Type B pancreatic cell (in vitro differentiated cells): Measurements from ENCODE around the gene KIDINS220. TPM values are rescaled to one million over a fixed set of nuclear protein-coding genes. Genes with fewer than 3 reads are reported as not detected.

Experiments
- DNase-seq: peaks from one replicate; pipeline ENCODE4 v3.0.0; 2021; ENCODE audit warnings: mixed read lengths; ENCODE audit not compliant: unreplicated experiment; ENCODE audit errors: extremely low spot score
- H3K27ac Mint-ChIP-seq: 2 replicates; pipeline ENCODE4 v1.8.0; 2021; ENCODE audit warnings: mild to moderate bottlenecking, mixed read lengths
- H3K27me3 Mint-ChIP-seq: 2 replicates; pipeline ENCODE4 v1.8.0; 2021; ENCODE audit warnings: mixed read lengths
- H3K36me3 Mint-ChIP-seq: 2 replicates; pipeline ENCODE4 v1.8.0; 2021; ENCODE audit warnings: mixed read lengths
- H3K4me1 Mint-ChIP-seq: one replicate; pipeline ENCODE4 v1.8.0; 2021; ENCODE audit warnings: mixed read lengths; ENCODE audit not compliant: unreplicated experiment
- H3K4me3 Mint-ChIP-seq: 2 replicates; pipeline ENCODE4 v1.8.0; 2021; ENCODE audit warnings: mild to moderate bottlenecking, mixed read lengths
- H3K9me3 Mint-ChIP-seq: 2 replicates; pipeline ENCODE4 v1.8.0; 2021; ENCODE audit warnings: mixed read lengths
- CTCF ChIP-seq: fragments of 200-600 bp; sonication (generic); conservative IDR thresholded peaks from 2 replicates; pipeline ENCODE4 v1.5.0; 2021; ENCODE audit warnings: antibody characterized with exemption, mild to moderate bottlenecking
- long read RNA-seq: library from polyadenylated mRNA; unstranded; transcript quantifications from one replicate; pipeline ENCODE4 v2.0.0, GENCODE V29; 2020
- total RNA-seq: library from RNA; stranded (reverse); gene quantifications from 2 replicates; pipeline ENCODE4 v1.2.1, GENCODE V29; 2021; ENCODE audit warnings: low replicate concordance

The KIDINS220 gene
- 63.2 and 73.1 TPM in 2 replicates for total RNA-seq
- long read RNA-seq, partial matches to known transcripts: 43 of 66 reads
- long read RNA-seq, other reads (novel, unspliced or antisense): 23 of 66 reads

- H3K27ac Mint-ChIP-seq: peak within 1 kb of the TSS; percentile 96
- peak within 1 kb of the TSS; percentile 100 for H3K4me3 Mint-ChIP-seq
- H3K27me3 Mint-ChIP-seq: no peaks in the 10 kb centered on the region
- H3K9me3 Mint-ChIP-seq: peaks cover 16% of the 10 kb centered on the region
- peaks cover 8% of the 10 kb centered on the region for H3K36me3 Mint-ChIP-seq
- peaks cover 34% of the 10 kb centered on the region for H3K4me1 Mint-ChIP-seq
- peak; percentile 90 for DNase-seq
- TF ChIP-seq CTCF: no peak
Measured at GRCh38 chr2:8836971-8837794, at the start of gene KIDINS220. Gene KIDINS220, minus strand, starts transcription at chr2:8837613. Its CDS starts 10,520 bp downstream, at chr2:8827093.

GRCh38 chr2:8886876-8887275, 49.5 kb upstream of the KIDINS220 start:
- H3K4me3 Mint-ChIP-seq: no peak overlapping the region
- H3K36me3 Mint-ChIP-seq: peaks cover 8% of the 10 kb centered on the region
- no peaks in the 10 kb centered on the region for H3K9me3 Mint-ChIP-seq
- peak overlapping the region; percentile 59 for H3K27ac Mint-ChIP-seq
- peaks cover 5% of the 10 kb centered on the region for H3K4me1 Mint-ChIP-seq
- DNase-seq: no peak
- no peaks in the 10 kb centered on the region for H3K27me3 Mint-ChIP-seq
- TF ChIP-seq CTCF: no peak

GRCh38 chr2:8886202-8886518, 48.7 kb upstream of the KIDINS220 start:
- no peak overlapping the region for H3K4me3 Mint-ChIP-seq
- TF ChIP-seq CTCF: no peak
- H3K27me3 Mint-ChIP-seq: no peaks in the 10 kb centered on the region
- H3K4me1 Mint-ChIP-seq: peaks cover 5% of the 10 kb centered on the region
- peak overlapping the region; percentile 59 for H3K27ac Mint-ChIP-seq
- DNase-seq: no peak
- peaks cover 12% of the 10 kb centered on the region for H3K36me3 Mint-ChIP-seq
- H3K9me3 Mint-ChIP-seq: no peaks in the 10 kb centered on the region

- Mint-ChIP-seq H3K4me3 (no peak overlapping the region), H3K27ac (no peak overlapping the region), H3K36me3 (peaks cover 18% of the 10 kb centered on the region), H3K27me3 (no peaks in the 10 kb centered on the region), H3K9me3 (no peaks in the 10 kb centered on the region), H3K4me1 (peaks cover 5% of the 10 kb centered on the region)
- no peak for DNase-seq
- no peak for TF ChIP-seq CTCF
Measured at GRCh38 chr2:8885449-8886201, 48.2 kb upstream of the KIDINS220 start.

GRCh38 chr2:8884812-8885211, 47.4 kb upstream of the KIDINS220 start:
- peaks cover 23% of the 10 kb centered on the region for H3K36me3 Mint-ChIP-seq
- H3K9me3 Mint-ChIP-seq: no peaks in the 10 kb centered on the region
- no peak for TF ChIP-seq CTCF
- no peak for DNase-seq
- no peaks in the 10 kb centered on the region for H3K27me3 Mint-ChIP-seq
- no peak overlapping the region for H3K27ac Mint-ChIP-seq
- no peak overlapping the region for H3K4me3 Mint-ChIP-seq
- peaks cover 5% of the 10 kb centered on the region for H3K4me1 Mint-ChIP-seq
